H9 (cell line): ENCODE measurements around the gene HORMAD2. TPM values are rescaled to one million over a fixed set of nuclear protein-coding genes. Genes with fewer than 3 reads are reported as not detected.

Experiments used
- DNase-seq: peaks from one replicate; pipeline ENCODE4 v3.0.0-alpha.2; 2017
- H2AFZ ChIP-seq: one replicate; pipeline ENCODE4 v1.6.1; 2013; ENCODE audit warnings: mild to moderate bottlenecking, low read length, control low read depth, moderate library complexity
- H2AK5ac ChIP-seq: 2 replicates; pipeline ENCODE4 v1.6.1; 2013; ENCODE audit warnings: low read length, control low read depth, mixed read lengths; ENCODE audit not compliant: insufficient read length
- H2BK120ac ChIP-seq: one replicate; pipeline ENCODE4 v1.6.1; 2013; ENCODE audit warnings: low read depth, mild to moderate bottlenecking, low read length, control low read depth, inconsistent platforms; ENCODE audit not compliant: poor library complexity, severe bottlenecking
- H2BK12ac ChIP-seq: 2 replicates; pipeline ENCODE4 v1.6.1; 2013; ENCODE audit warnings: low read length, control low read depth, mixed read lengths, low read depth; ENCODE audit not compliant: insufficient read length
- H2BK15ac ChIP-seq: 2 replicates; pipeline ENCODE4 v1.6.1; 2013; ENCODE audit warnings: low read depth, low read length, control low read depth
- H2BK20ac ChIP-seq: one replicate; pipeline ENCODE4 v1.6.1; 2013; ENCODE audit warnings: low read depth, mild to moderate bottlenecking, low read length, control low read depth, inconsistent platforms; ENCODE audit not compliant: poor library complexity, severe bottlenecking
- H2BK5ac ChIP-seq: 2 replicates; pipeline ENCODE4 v1.6.1; 2013; ENCODE audit warnings: low read length, control low read depth, mixed read lengths; ENCODE audit not compliant: insufficient read length
- H3K14ac ChIP-seq: 2 replicates; pipeline ENCODE4 v1.6.1; 2013; ENCODE audit warnings: low read length, control low read depth; ENCODE audit not compliant: insufficient read depth
- H3K18ac ChIP-seq: 2 replicates; pipeline ENCODE4 v1.6.1; 2013; ENCODE audit warnings: low read depth, mild to moderate bottlenecking, mixed read lengths, low read length, control low read depth; ENCODE audit not compliant: insufficient read length
- H3K23ac ChIP-seq: 2 replicates; pipeline ENCODE4 v1.6.1; 2013; ENCODE audit warnings: low read length, control low read depth, mixed read lengths, low read depth; ENCODE audit not compliant: insufficient read length
- H3K23me2 ChIP-seq: 2 replicates; pipeline ENCODE4 v1.6.1; 2013; ENCODE audit warnings: low read depth, mild to moderate bottlenecking, mixed read lengths, low read length, control low read depth; ENCODE audit not compliant: insufficient read length, poor library complexity, severe bottlenecking
- H3K27ac ChIP-seq: 2 replicates; pipeline ENCODE4 v1.5.1; 2013; ENCODE audit warnings: low read length, control low read depth, mixed read lengths, low read depth; ENCODE audit not compliant: insufficient read length
- H3K27me3 ChIP-seq: 2 replicates; pipeline ENCODE4 v1.6.1; 2013; ENCODE audit warnings: low read length, control low read depth, inconsistent platforms; ENCODE audit not compliant: insufficient read depth
- H3K4ac ChIP-seq: 2 replicates; pipeline ENCODE4 v1.6.1; 2013; ENCODE audit warnings: low read depth, mild to moderate bottlenecking, control low read depth, inconsistent platforms, low read length, moderate library complexity
- H3K4me1 ChIP-seq: 2 replicates; pipeline ENCODE4 v1.6.1; 2013; ENCODE audit warnings: low read length, control low read depth, inconsistent platforms; ENCODE audit not compliant: insufficient read depth
- H3K4me2 ChIP-seq: 2 replicates; pipeline ENCODE4 v1.6.1; 2013; ENCODE audit warnings: low read length, control low read depth, mixed read lengths; ENCODE audit not compliant: insufficient read length, insufficient read depth
- H3K56ac ChIP-seq: 2 replicates; pipeline ENCODE4 v1.6.1; 2013; ENCODE audit warnings: low read depth, mild to moderate bottlenecking, mixed read lengths, low read length, control low read depth; ENCODE audit not compliant: insufficient read length
- H3K79me1 ChIP-seq: 2 replicates; pipeline ENCODE4 v1.6.1; 2013; ENCODE audit warnings: low read depth, mild to moderate bottlenecking, moderate library complexity, low read length, control low read depth, inconsistent platforms; ENCODE audit not compliant: insufficient read depth, poor library complexity, severe bottlenecking
- H3K79me2 ChIP-seq: 2 replicates; pipeline ENCODE4 v1.6.1; 2013; ENCODE audit warnings: low read length, control low read depth, inconsistent platforms; ENCODE audit not compliant: insufficient read depth
- H3K9ac ChIP-seq: 2 replicates; pipeline ENCODE4 v1.6.1; 2013; ENCODE audit warnings: low read length, control low read depth, mixed read lengths; ENCODE audit not compliant: insufficient read length; ENCODE audit errors: extremely low read depth
- H3K9me3 ChIP-seq: one replicate; pipeline ENCODE4 v1.6.1; 2013; ENCODE audit warnings: low read depth, low read length, inconsistent platforms; ENCODE audit not compliant: control insufficient read depth
- H3T11ph ChIP-seq: one replicate; pipeline ENCODE4 v1.6.1; 2013; ENCODE audit warnings: mild to moderate bottlenecking, low read length, control low read depth, inconsistent platforms
- H4K20me1 ChIP-seq: one replicate; pipeline ENCODE4 v1.6.1; 2013; ENCODE audit not compliant: control insufficient read depth, insufficient read length, insufficient read depth
- H4K5ac ChIP-seq: 2 replicates; pipeline ENCODE4 v1.6.1; 2013; ENCODE audit warnings: low read depth, mild to moderate bottlenecking, mixed read lengths, low read length, control low read depth; ENCODE audit not compliant: insufficient read length
- H4K8ac ChIP-seq: replicated peaks from 2 replicates; pipeline ENCODE4 v1.6.1; 2013; ENCODE audit warnings: low read length, control low read depth, mixed read lengths, low read depth; ENCODE audit not compliant: insufficient read length
- H4K91ac ChIP-seq: 2 replicates; pipeline ENCODE4 v1.6.1; 2013; ENCODE audit warnings: low read depth, mild to moderate bottlenecking, moderate library complexity, mixed read lengths, low read length, control low read depth; ENCODE audit not compliant: insufficient read length
- H3K27ac Mint-ChIP-seq, 3 experiments: 2 replicates in 2 of 3; 3 replicates in 1 of 3; pipeline ENCODE4 v1.8.0; 2020 to 2021; ENCODE audit warnings: mixed read lengths in 3 of 3, mild to moderate bottlenecking in 1 of 3, moderate library complexity in 1 of 3
- H3K27me3 Mint-ChIP-seq: 2 replicates; pipeline ENCODE4 v1.8.0; 2021; ENCODE audit warnings: low read depth, mild to moderate bottlenecking, moderate library complexity, mixed read lengths
- H3K36me3 Mint-ChIP-seq, 3 experiments: 2 replicates in 2 of 3; 3 replicates in 1 of 3; pipeline ENCODE4 v1.8.0; 2020 to 2021; ENCODE audit warnings: low read depth in 3 of 3, mixed read lengths in 3 of 3; ENCODE audit not compliant: insufficient read depth in 1 of 3
- H3K4me1 Mint-ChIP-seq, 2 experiments: 2 replicates each; pipeline ENCODE4 v1.8.0; 2020; ENCODE audit warnings: mixed read lengths in 2 of 2
- H3K4me3 Mint-ChIP-seq, 2 experiments: 2 replicates in 1 of 2; 3 replicates in 1 of 2; pipeline ENCODE4 v1.8.0; 2020 to 2021; ENCODE audit warnings: mild to moderate bottlenecking in 2 of 2, mixed read lengths in 2 of 2, moderate library complexity in 1 of 2
- H3K9me3 Mint-ChIP-seq, 2 experiments: 2 replicates in 1 of 2; 3 replicates in 1 of 2; pipeline ENCODE4 v1.8.0; 2020; ENCODE audit warnings: mild to moderate bottlenecking in 2 of 2, mixed read lengths in 2 of 2, moderate library complexity in 1 of 2
- CTCF ChIP-seq: fragments of 200-600 bp; sonication (generic); conservative IDR thresholded peaks from 3 replicates; pipeline ENCODE4 v1.8.0; 2021; ENCODE audit warnings: antibody characterized with exemption, mild to moderate bottlenecking
- WGBS: extraction: QIAGEN DNeasy Blood & Tissue Kit; methylation state at CpG from one replicate; pipeline ENCODE4 v1.1.7; 2013; ENCODE audit warnings: missing lambda C conversion rate, low lambda C conversion rate, mixed read lengths; ENCODE audit not compliant: insufficient read length; ENCODE audit errors: extremely low coverage; 5-methylcytosine and 5-hydroxymethylcytosine counted together
- total RNA-seq: library from RNA; stranded (reverse); gene quantifications from 2 replicates; pipeline ENCODE4 v1.2.1, GENCODE V29; 2021

Gene HORMAD2
- total RNA-seq, 1 experiment from 2014 or later = not detected

GRCh38 chr22:30176431-30176830 lies 96.2 kb downstream of the HORMAD2 start:
- Histone ChIP-seq H2BK5ac (no peak overlapping the region), H2BK120ac (no peak overlapping the region), H3K18ac (no peak overlapping the region), H4K20me1 (no peaks in the 10 kb centered on the region), H2BK12ac (no peak overlapping the region), H3K9me3 (no peaks in the 10 kb centered on the region), H3K4me2 (no peak overlapping the region), H3K56ac (no peak overlapping the region), H4K91ac (no peak overlapping the region), H2BK20ac (no peak overlapping the region), H3K9ac (no peak overlapping the region), H3K23me2 (no peaks in the 10 kb centered on the region), H2AK5ac (no peak overlapping the region), H4K8ac (no peak overlapping the region), H3T11ph (no peak overlapping the region), H3K14ac (no peak overlapping the region), H4K5ac (no peak overlapping the region), H2BK15ac (no peak overlapping the region), H3K4me1 (no peaks in the 10 kb centered on the region; the same call in 1 of the 2 replicates), H3K27me3 (no peaks in the 10 kb centered on the region), H3K23ac (no peak overlapping the region), H3K4ac (no peak overlapping the region), H3K79me1 (no peaks in the 10 kb centered on the region), H2AFZ (no peak overlapping the region), H3K27ac (no peak overlapping the region), H3K79me2 (no peaks in the 10 kb centered on the region)
- no CpG with 5 or more reads among the region's 3 CpGs for WGBS
- DNase-seq = no peak
- no peaks in the 10 kb centered on the region for H3K9me3 Mint-ChIP-seq
- no peaks in the 10 kb centered on the region for H3K36me3 Mint-ChIP-seq
- no peak for TF ChIP-seq CTCF
- H3K4me3 Mint-ChIP-seq = no peak overlapping the region
- H3K27ac Mint-ChIP-seq = no peak overlapping the region
- H3K27me3 Mint-ChIP-seq = peaks cover 5% of the 10 kb centered on the region
- peaks cover 6 to 8% of the 10 kb centered on the region in 2 experiments; a peak in 3 of 4 replicates for H3K4me1 Mint-ChIP-seq
